SW480 (cell line): ENCODE results near the gene HDGFL1.

Experiments used
- DNase-seq: peaks from one replicate; pipeline ENCODE4 v3.0.0-alpha.2; 2016; ENCODE audit warnings: low spot score

The HDGFL1 gene

GRCh38 chr6:22593895-22594294 lies 24.5 kb downstream of the HDGFL1 start:
- no peak for DNase-seq

GRCh38 chr6:22596011-22596410 lies 26.6 kb downstream of the HDGFL1 start:
- DNase-seq, result no peak

- DNase-seq, result no peak
These were observed 29.0 kb downstream of the HDGFL1 start for GRCh38 chr6:22598339-22598738.

GRCh38 chr6:22600059-22600458 lies 30.7 kb downstream of the HDGFL1 start:
- DNase-seq, result no peak

GRCh38 chr6:22601984-22602383 lies 32.6 kb downstream of the HDGFL1 start:
- DNase-seq, result no peak

- DNase-seq, result no peak
These were observed 36.4 kb downstream of the HDGFL1 start for GRCh38 chr6:22605736-22606135.

GRCh38 chr6:22610127-22610526 lies 40.8 kb downstream of the HDGFL1 start:
- DNase-seq, result no peak

- DNase-seq, result no peak
These were observed 42.9 kb downstream of the HDGFL1 start for GRCh38 chr6:22612236-22612635.

- DNase-seq, result no peak
These were observed 43.7 kb downstream of the HDGFL1 start for GRCh38 chr6:22613051-22613450.

GRCh38 chr6:22613695-22614094 lies 44.3 kb downstream of the HDGFL1 start:
- DNase-seq, result no peak

GRCh38 chr6:22614547-22614946 lies 45.2 kb downstream of the HDGFL1 start:
- no peak for DNase-seq

GRCh38 chr6:22621028-22621427 lies 51.7 kb downstream of the HDGFL1 start:
- DNase-seq, result no peak
